Measurements from ENCODE around the gene SLIT3.

DNA sequence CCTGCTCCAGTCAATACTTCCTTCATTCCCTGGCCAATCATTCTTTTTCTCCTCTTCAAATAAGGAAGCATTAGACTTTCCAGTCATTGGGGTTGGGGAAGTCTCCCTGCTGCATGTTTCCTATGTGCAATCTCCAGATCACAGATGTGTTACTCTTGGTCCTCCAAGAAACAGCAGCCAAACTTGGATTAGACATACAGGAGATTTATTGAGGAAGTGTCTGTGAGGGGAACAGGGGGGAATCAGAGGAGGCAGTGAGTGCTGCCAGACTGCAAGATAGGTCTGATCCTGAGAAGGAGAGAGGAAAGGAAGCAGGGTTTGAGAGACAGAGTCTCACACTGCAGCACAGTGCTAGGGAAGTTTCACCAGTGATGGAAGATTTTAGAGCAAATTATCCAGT, 40.6 kb upstream of the SLIT3 start:
- TF ChIP-seq, protein P1, sequence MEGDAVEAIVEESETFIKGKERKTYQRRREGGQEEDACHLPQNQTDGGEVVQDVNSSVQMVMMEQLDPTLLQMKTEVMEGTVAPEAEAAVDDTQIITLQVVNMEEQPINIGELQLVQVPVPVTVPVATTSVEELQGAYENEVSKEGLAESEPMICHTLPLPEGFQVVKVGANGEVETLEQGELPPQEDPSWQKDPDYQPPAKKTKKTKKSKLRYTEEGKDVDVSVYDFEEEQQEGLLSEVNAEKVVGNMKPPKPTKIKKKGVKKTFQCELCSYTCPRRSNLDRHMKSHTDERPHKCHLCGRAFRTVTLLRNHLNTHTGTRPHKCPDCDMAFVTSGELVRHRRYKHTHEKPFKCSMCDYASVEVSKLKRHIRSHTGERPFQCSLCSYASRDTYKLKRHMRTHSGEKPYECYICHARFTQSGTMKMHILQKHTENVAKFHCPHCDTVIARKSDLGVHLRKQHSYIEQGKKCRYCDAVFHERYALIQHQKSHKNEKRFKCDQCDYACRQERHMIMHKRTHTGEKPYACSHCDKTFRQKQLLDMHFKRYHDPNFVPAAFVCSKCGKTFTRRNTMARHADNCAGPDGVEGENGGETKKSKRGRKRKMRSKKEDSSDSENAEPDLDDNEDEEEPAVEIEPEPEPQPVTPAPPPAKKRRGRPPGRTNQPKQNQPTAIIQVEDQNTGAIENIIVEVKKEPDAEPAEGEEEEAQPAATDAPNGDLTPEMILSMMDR (IDR thresholded peaks at IDR 0.05 in 2 of 3, conservative IDR thresholded peaks at IDR 0.05 in 1 of 3; ENCODE audit: borderline replicate concordance in 1 of 3, insufficient read depth in 1 of 3, low read depth in 2 of 3, low read length in 2 of 3): no peak
- no peak for TF ChIP-seq SIN3A (IDR thresholded peaks at IDR 0.05; ENCODE audit: low read depth)
- TF ChIP-seq, protein P2, sequence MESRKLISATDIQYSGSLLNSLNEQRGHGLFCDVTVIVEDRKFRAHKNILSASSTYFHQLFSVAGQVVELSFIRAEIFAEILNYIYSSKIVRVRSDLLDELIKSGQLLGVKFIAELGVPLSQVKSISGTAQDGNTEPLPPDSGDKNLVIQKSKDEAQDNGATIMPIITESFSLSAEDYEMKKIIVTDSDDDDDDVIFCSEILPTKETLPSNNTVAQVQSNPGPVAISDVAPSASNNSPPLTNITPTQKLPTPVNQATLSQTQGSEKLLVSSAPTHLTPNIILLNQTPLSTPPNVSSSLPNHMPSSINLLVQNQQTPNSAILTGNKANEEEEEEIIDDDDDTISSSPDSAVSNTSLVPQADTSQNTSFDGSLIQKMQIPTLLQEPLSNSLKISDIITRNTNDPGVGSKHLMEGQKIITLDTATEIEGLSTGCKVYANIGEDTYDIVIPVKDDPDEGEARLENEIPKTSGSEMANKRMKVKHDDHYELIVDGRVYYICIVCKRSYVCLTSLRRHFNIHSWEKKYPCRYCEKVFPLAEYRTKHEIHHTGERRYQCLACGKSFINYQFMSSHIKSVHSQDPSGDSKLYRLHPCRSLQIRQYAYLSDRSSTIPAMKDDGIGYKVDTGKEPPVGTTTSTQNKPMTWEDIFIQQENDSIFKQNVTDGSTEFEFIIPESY (IDR thresholded peaks at IDR 0.05; ENCODE audit: extremely low read depth, insufficient replicate concordance, low read length): no peak
- TF ChIP-seq TCF7L2 (IDR thresholded peaks at IDR 0.05; ENCODE audit: borderline replicate concordance, extremely low read depth, insufficient read depth, insufficient read length): no peak
- TF ChIP-seq POLR2AphosphoS5 (IDR thresholded peaks at IDR 0.05; ENCODE audit: low read depth, low read length): no peak
- TF ChIP-seq SRF (IDR thresholded peaks at IDR 0.05; ENCODE audit: low read depth): no peak
- TF ChIP-seq EZH2 (IDR thresholded peaks at IDR 0.05): no peak
- no peak for TF ChIP-seq ZFX (IDR thresholded peaks at IDR 0.05)
- no peak for TF ChIP-seq POLR2A (IDR thresholded peaks at IDR 0.05; ENCODE audit: borderline replicate concordance, extremely low read depth, insufficient read depth, insufficient read length)
- no peak for TF ChIP-seq EGR1 (IDR thresholded peaks at IDR 0.05; ENCODE audit: low read depth)
- no peak for TF ChIP-seq CBX3 (IDR thresholded peaks at IDR 0.05; ENCODE audit: low read depth)
- TF ChIP-seq, protein P3, sequence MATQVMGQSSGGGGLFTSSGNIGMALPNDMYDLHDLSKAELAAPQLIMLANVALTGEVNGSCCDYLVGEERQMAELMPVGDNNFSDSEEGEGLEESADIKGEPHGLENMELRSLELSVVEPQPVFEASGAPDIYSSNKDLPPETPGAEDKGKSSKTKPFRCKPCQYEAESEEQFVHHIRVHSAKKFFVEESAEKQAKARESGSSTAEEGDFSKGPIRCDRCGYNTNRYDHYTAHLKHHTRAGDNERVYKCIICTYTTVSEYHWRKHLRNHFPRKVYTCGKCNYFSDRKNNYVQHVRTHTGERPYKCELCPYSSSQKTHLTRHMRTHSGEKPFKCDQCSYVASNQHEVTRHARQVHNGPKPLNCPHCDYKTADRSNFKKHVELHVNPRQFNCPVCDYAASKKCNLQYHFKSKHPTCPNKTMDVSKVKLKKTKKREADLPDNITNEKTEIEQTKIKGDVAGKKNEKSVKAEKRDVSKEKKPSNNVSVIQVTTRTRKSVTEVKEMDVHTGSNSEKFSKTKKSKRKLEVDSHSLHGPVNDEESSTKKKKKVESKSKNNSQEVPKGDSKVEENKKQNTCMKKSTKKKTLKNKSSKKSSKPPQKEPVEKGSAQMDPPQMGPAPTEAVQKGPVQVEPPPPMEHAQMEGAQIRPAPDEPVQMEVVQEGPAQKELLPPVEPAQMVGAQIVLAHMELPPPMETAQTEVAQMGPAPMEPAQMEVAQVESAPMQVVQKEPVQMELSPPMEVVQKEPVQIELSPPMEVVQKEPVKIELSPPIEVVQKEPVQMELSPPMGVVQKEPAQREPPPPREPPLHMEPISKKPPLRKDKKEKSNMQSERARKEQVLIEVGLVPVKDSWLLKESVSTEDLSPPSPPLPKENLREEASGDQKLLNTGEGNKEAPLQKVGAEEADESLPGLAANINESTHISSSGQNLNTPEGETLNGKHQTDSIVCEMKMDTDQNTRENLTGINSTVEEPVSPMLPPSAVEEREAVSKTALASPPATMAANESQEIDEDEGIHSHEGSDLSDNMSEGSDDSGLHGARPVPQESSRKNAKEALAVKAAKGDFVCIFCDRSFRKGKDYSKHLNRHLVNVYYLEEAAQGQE (IDR thresholded peaks at IDR 0.05; ENCODE audit: low read depth): no peak

Measured in HCT116 (cell line).